ENCODE results near the gene SMARCA2.

SMARCA2 gene

DNA sequence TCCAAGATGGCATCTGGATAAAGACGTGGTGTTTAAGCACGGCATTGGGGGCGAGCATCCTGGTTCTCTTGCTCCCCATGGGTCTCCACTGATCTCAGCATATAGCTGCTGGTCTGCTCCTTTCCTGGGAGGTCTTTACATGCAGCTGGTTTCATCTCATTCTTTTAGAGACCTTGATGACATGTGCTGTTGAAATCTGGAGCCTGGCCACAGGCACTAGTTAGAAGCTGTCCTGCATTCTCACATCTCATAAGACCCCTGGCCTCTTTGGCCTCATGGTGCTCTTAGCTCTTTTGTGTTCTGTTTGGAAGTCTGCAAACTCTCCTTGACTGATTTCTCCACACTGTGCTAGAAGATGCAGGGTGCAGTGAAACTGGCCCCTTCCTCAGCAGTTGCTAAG is 113.0 kb downstream of the SMARCA2 start:
- Histone ChIP-seq H3K27me3 (ENCODE audit: low read length) (no peaks in the 10 kb centered on the region), H3K36me3 (ENCODE audit: low read length) (no peaks in the 10 kb centered on the region), H3K27ac (ENCODE audit: low read depth, low read length) (no peak overlapping the region), H3K9me2 (replicated peaks; ENCODE audit: insufficient read depth, low read length) (no peaks in the 10 kb centered on the region), H3K79me2 (ENCODE audit: insufficient read depth, low read length) (no peaks in the 10 kb centered on the region), H3K4me2 (ENCODE audit: low read depth, low read length, poor library complexity, severe bottlenecking) (no peak overlapping the region), H2AFZ (ENCODE audit: low read depth, low read length, severe bottlenecking) (no peak overlapping the region), H3F3A (ENCODE audit: insufficient read depth) (no peaks in the 10 kb centered on the region), H3K9ac (ENCODE audit: low read length) (no peak overlapping the region), H3K9me3 (ENCODE audit: insufficient read depth, low read length) (no peaks in the 10 kb centered on the region), H4K20me1 (ENCODE audit: low read depth, low read length) (no peaks in the 10 kb centered on the region), H3K4me3 (ENCODE audit: insufficient read depth, low read length, poor library complexity, severe bottlenecking) (no peak overlapping the region)
- TF ChIP-seq, protein P1, sequence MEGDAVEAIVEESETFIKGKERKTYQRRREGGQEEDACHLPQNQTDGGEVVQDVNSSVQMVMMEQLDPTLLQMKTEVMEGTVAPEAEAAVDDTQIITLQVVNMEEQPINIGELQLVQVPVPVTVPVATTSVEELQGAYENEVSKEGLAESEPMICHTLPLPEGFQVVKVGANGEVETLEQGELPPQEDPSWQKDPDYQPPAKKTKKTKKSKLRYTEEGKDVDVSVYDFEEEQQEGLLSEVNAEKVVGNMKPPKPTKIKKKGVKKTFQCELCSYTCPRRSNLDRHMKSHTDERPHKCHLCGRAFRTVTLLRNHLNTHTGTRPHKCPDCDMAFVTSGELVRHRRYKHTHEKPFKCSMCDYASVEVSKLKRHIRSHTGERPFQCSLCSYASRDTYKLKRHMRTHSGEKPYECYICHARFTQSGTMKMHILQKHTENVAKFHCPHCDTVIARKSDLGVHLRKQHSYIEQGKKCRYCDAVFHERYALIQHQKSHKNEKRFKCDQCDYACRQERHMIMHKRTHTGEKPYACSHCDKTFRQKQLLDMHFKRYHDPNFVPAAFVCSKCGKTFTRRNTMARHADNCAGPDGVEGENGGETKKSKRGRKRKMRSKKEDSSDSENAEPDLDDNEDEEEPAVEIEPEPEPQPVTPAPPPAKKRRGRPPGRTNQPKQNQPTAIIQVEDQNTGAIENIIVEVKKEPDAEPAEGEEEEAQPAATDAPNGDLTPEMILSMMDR (IDR thresholded peaks at IDR 0.05; ENCODE audit: insufficient read depth, low read length, poor library complexity, severe bottlenecking) = no peak
- TF ChIP-seq EZH2phosphoT487 (conservative IDR thresholded peaks at IDR 0.05; ENCODE audit: low read length) = no peak

DNA sequence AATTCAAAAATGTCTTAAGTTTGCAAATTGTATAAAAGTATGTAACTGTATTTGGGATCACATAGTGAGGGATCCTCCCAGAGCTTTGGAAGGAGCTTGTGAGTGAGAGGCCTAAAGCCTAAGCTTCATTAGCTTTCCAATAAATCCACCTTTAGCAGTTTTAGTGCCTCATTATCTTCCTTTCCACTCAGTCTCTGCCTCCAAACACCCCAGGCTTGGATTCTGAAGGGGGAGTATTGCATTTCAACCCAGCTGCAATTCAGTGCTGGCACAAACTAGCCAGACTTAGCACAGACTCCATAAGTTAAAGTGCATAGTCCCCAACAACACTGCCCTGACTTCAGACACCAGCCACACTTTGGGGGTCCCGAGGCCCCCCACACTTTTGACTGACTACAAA is 113.5 kb downstream of the SMARCA2 start:
- no peak overlapping the region for H3K9ac ChIP-seq (ENCODE audit: low read length)
- no peaks in the 10 kb centered on the region for H3K9me2 ChIP-seq (replicated peaks; ENCODE audit: insufficient read depth, low read length)
- H3F3A ChIP-seq (ENCODE audit: insufficient read depth) = no peaks in the 10 kb centered on the region
- no peaks in the 10 kb centered on the region for H3K36me3 ChIP-seq (ENCODE audit: low read length)
- no peaks in the 10 kb centered on the region for H3K79me2 ChIP-seq (ENCODE audit: insufficient read depth, low read length)
- no peak overlapping the region for H2AFZ ChIP-seq (ENCODE audit: low read depth, low read length, severe bottlenecking)
- no peaks in the 10 kb centered on the region for H3K27me3 ChIP-seq (ENCODE audit: low read length)
- no peak for TF ChIP-seq EZH2phosphoT487 (conservative IDR thresholded peaks at IDR 0.05; ENCODE audit: low read length)
- TF ChIP-seq, protein P1 (IDR thresholded peaks at IDR 0.05; ENCODE audit: insufficient read depth, low read length, poor library complexity, severe bottlenecking) = no peak
- H3K27ac ChIP-seq (ENCODE audit: low read depth, low read length) = no peak overlapping the region
- H3K4me2 ChIP-seq (ENCODE audit: low read depth, low read length, poor library complexity, severe bottlenecking) = no peak overlapping the region
- H4K20me1 ChIP-seq (ENCODE audit: low read depth, low read length) = no peaks in the 10 kb centered on the region
- no peak overlapping the region for H3K4me3 ChIP-seq (ENCODE audit: insufficient read depth, low read length, poor library complexity, severe bottlenecking)
- H3K9me3 ChIP-seq (ENCODE audit: insufficient read depth, low read length) = no peaks in the 10 kb centered on the region

DNA sequence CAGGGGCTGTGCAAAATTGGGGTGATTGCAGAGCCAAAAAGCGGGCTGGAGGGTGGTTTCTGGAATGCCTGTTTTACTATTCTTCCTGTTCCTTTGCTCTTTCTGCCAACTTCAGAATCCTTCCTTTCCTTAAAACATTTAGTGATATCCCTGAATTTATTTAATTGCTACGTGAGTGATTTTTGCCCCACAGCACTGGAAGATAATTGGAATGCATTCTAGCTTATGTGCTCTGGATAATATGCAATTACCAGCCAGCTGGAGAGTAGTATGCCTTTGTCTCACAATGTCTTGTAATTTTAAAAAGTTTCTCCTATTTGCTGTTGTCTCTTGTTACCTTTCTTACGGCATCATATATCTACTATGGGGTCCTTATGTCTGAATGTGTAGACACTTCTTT is 115.8 kb downstream of the SMARCA2 start:
- Histone ChIP-seq H3K79me2 (ENCODE audit: insufficient read depth, low read length) (no peaks in the 10 kb centered on the region), H2AFZ (ENCODE audit: low read depth, low read length, severe bottlenecking) (no peak overlapping the region), H3K36me3 (ENCODE audit: low read length) (no peaks in the 10 kb centered on the region), H3K27me3 (ENCODE audit: low read length) (no peaks in the 10 kb centered on the region), H3K27ac (ENCODE audit: low read depth, low read length) (no peak overlapping the region), H3K9me3 (ENCODE audit: insufficient read depth, low read length) (no peaks in the 10 kb centered on the region), H3F3A (ENCODE audit: insufficient read depth) (no peaks in the 10 kb centered on the region), H3K9me2 (replicated peaks; ENCODE audit: insufficient read depth, low read length) (no peaks in the 10 kb centered on the region), H3K9ac (ENCODE audit: low read length) (no peak overlapping the region), H3K4me3 (ENCODE audit: insufficient read depth, low read length, poor library complexity, severe bottlenecking) (no peak overlapping the region), H3K4me2 (ENCODE audit: low read depth, low read length, poor library complexity, severe bottlenecking) (no peak overlapping the region), H4K20me1 (ENCODE audit: low read depth, low read length) (no peaks in the 10 kb centered on the region)
- no peak for TF ChIP-seq EZH2phosphoT487 (conservative IDR thresholded peaks at IDR 0.05; ENCODE audit: low read length)
- TF ChIP-seq, protein P1 (IDR thresholded peaks at IDR 0.05; ENCODE audit: insufficient read depth, low read length, poor library complexity, severe bottlenecking) = no peak

Data from SU-DHL-6 (cell line).